Colonic mucosa (tissue), 4 donors: ENCODE results near the gene EFCAB11. TPM values are rescaled to one million over a fixed set of nuclear protein-coding genes. Genes with fewer than 3 reads are reported as not detected.

Experiments used
- DNase-seq: peaks from one replicate; pipeline ENCODE4 v3.0.0-alpha.2; 2020
- H3K27ac ChIP-seq: fragments of 200-600 bp; one replicate; pipeline ENCODE4 v1.8.0; 2021
- H3K27me3 ChIP-seq: fragments of 200-600 bp; one replicate; pipeline ENCODE4 v1.8.0; 2021
- H3K36me3 ChIP-seq: fragments of 200-600 bp; one replicate; pipeline ENCODE4 v1.8.0; 2021
- H3K4me1 ChIP-seq: fragments of 200-600 bp; one replicate; pipeline ENCODE4 v1.8.0; 2021; ENCODE audit warnings: mild to moderate bottlenecking
- H3K4me3 ChIP-seq: fragments of 200-600 bp; one replicate; pipeline ENCODE4 v1.8.0; 2021
- H3K9ac ChIP-seq, 2 donors: one replicate each; pipeline ENCODE4 v1.7.0; 2013; ENCODE audit warnings: control low read depth in 2 of 2, low read depth in 2 of 2, low read length in 2 of 2
- H3K9me3 ChIP-seq: fragments of 200-600 bp; one replicate; pipeline ENCODE4 v1.8.0; 2021
- intact Hi-C: fragments of 100-400 bp; cut with DNase I; formaldehyde crosslinking; loops from one replicate; pipeline ENCODE4 v1.14.1; 2022
- total RNA-seq, 2 donors: library from RNA; stranded (reverse); fragmentation: NEBNext Ultra II Directional in 1 of 2; extraction: Animal tissue kit (Norgen Biotek cat#: 25700) in 1 of 2; gene quantifications; one replicate each; pipeline ENCODE4 v1.2.1, GENCODE V29; 2021
- TF ChIP-seq, protein P1 (sequence below): fragments of 200-600 bp; IDR thresholded peaks from one replicate; pipeline ENCODE4 v1.8.0; 2022; ENCODE audit warnings: antibody characterized with exemption, mild to moderate bottlenecking
- donor health status: healthy.
- donor health status: DM: no; HTN: no; CAD: no.
- donor health status: DM: no; HTN: no; CAD: no.

EFCAB11 gene
- total RNA-seq, 2 donors from 2014 or later, result 12.1 to 14.1 TPM

DNA sequence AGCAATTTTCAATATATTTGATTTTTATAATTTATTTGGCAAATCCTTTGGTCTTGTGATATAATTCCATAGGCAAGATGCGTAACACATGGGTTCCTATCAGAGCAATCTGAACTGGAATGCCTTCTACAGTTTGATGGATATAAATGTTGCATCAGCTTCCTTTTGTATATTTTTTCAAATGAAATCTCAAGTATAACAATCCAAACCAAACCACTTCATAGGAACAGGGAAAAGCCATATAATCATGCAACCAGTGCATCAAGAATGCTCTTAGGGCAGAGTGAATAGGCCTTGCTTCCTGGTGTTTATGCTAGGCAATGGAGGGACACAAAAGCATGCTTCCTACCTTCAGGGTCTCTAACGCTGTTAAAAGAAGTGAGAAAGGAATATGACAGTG, 34.5 kb downstream of the EFCAB11 start:
- Histone ChIP-seq H3K9ac (no peak overlapping the region), H3K27me3 (no peaks in the 10 kb centered on the region), H3K4me3 (no peak overlapping the region), H3K4me1 (no peaks in the 10 kb centered on the region), H3K27ac (no peak overlapping the region), H3K9me3 (no peaks in the 10 kb centered on the region), H3K36me3 (no peaks in the 10 kb centered on the region)
- TF ChIP-seq, protein P1, sequence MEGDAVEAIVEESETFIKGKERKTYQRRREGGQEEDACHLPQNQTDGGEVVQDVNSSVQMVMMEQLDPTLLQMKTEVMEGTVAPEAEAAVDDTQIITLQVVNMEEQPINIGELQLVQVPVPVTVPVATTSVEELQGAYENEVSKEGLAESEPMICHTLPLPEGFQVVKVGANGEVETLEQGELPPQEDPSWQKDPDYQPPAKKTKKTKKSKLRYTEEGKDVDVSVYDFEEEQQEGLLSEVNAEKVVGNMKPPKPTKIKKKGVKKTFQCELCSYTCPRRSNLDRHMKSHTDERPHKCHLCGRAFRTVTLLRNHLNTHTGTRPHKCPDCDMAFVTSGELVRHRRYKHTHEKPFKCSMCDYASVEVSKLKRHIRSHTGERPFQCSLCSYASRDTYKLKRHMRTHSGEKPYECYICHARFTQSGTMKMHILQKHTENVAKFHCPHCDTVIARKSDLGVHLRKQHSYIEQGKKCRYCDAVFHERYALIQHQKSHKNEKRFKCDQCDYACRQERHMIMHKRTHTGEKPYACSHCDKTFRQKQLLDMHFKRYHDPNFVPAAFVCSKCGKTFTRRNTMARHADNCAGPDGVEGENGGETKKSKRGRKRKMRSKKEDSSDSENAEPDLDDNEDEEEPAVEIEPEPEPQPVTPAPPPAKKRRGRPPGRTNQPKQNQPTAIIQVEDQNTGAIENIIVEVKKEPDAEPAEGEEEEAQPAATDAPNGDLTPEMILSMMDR, result no peak
- no peak for DNase-seq
- intact Hi-C loops, result no loop called here

DNA sequence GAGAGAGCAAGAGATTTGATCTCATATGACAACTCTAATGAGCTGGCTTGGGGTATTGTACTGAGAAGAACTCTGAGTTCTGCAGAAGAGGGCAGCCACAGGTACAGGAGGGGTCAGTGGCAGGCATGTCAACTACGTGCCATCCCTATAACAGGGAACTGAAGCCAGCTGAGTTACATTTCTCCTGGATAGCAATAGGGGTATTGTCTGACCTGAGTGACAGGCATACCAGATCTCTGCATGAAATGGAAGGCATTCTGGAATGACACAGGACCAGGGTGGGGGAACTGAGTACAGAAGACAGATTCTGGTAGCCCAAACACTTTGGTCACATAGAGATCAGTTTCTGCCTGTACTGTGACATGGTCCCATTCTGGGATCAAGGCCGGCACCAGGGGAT, 35.8 kb downstream of the EFCAB11 start:
- Histone ChIP-seq H3K4me3 (no peak overlapping the region), H3K27me3 (no peaks in the 10 kb centered on the region), H3K9me3 (no peaks in the 10 kb centered on the region), H3K36me3 (no peaks in the 10 kb centered on the region), H3K27ac (no peak overlapping the region), H3K4me1 (no peaks in the 10 kb centered on the region), H3K9ac (no peak overlapping the region)
- intact Hi-C loops, result loop anchor here (10.0 kb wide), 1 partner anchor 494 kb away; no protein-coding TSS in a partner anchor
- no peak for DNase-seq
- TF ChIP-seq, protein P1, result no peak

DNA sequence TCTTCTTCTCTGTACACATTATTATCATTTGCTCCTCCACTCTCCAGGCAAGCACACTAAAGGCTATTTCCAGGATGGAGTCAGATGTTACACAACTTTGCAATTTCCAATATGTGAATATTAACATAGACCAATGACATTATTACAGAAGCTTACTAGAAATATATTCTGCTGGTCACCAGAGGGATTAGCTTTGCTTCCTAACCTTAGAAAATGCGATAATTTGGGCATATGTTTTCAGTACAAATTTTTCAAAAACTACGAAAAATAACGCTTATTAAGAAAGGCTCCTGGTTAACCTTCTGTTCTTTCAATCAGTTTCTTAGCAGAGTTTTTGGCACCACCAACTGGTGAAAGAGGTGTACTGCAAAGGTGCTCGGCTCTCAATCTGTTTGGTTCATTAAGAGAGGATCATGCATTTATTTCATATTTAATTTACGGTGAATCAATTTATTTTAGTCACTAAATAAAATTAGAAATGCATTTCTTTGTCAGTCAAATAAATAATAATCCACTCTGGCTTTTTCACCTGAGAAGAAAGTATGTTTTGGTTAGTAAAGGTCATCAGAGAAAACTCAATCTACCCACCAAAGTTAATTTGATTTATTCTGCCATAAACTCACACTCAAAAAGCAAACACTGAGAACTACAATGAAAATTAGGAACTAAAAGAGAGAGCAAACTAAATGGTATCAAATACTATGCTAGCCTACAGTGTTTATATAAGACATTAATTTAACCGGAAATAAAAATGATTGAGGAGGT, 39.2 kb downstream of the EFCAB11 start:
- Histone ChIP-seq H3K4me3 (no peak overlapping the region), H3K27ac (no peak overlapping the region), H3K9me3 (no peaks in the 10 kb centered on the region), H3K4me1 (peaks cover 12% of the 10 kb centered on the region), H3K27me3 (no peaks in the 10 kb centered on the region), H3K9ac (no peak overlapping the region), H3K36me3 (no peaks in the 10 kb centered on the region)
- TF ChIP-seq, protein P1, result peak; percentile 95
- intact Hi-C loops, result loop anchor here (10.0 kb wide), 1 partner anchor 490 kb away; no protein-coding TSS in a partner anchor
- DNase-seq, result peak; percentile 60

DNA sequence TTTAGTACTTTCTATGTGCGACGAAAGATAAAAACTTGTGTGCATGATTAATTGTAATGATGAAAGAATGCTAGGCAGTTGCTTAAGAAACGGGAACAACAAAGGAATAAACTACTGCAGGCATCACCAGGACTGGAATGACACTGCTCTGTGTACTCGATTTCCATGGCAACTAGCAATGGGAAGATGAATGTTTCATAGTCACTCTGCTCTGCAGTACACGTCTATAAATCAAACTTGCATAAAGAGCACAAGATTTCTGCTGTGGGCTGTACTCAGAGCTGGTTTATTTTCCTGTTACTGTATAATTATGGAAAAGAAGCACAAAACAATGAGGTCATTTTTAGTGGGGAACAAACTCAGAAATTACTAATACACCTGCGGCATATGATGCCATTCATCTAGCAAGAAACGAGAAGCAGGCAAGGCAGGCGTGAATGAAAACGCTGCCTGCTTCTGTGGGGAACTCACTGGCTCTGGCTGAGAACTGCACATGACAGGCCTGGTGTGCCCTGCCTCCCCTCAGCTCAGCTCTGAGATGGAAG, 41.8 kb downstream of the EFCAB11 start:
- Histone ChIP-seq H3K9me3 (no peaks in the 10 kb centered on the region), H3K36me3 (no peaks in the 10 kb centered on the region), H3K4me3 (no peak overlapping the region), H3K4me1 (peaks cover 12% of the 10 kb centered on the region), H3K9ac (peak overlapping the region in 1 of 2 donors; percentile 42), H3K27me3 (no peaks in the 10 kb centered on the region), H3K27ac (no peak overlapping the region)
- intact Hi-C loops, result loop anchor here (2.0 to 10.0 kb wide), 3 partner anchors 488 to 874 kb away; no protein-coding TSS in a partner anchor
- no peak for DNase-seq
- TF ChIP-seq, protein P1, result no peak

DNA sequence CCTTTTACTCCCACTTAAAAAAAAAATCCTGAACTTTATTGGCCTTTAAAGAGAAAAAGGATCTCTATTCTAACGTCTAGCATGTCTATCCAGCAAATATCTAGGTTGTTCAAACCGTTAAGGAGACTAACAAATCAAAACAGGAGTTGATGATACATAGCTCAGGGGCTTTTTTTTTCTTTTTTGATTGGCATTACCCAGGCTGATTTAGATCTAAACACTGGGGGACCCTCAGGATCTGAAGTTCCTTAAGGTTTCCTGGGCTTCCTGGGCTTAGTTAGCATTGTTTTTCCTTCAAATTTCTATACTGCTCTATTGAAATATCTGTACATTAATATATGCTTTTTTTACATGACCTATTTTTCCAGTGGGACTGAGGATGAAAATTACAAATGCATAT, 42.3 kb downstream of the EFCAB11 start:
- intact Hi-C loops, result loop anchor here (2.0 to 10.0 kb wide), 3 partner anchors 487 to 873 kb away; no protein-coding TSS in a partner anchor
- no peak overlapping the region for H3K9ac ChIP-seq
- H3K27me3 ChIP-seq, result no peaks in the 10 kb centered on the region
- peaks cover 12% of the 10 kb centered on the region for H3K4me1 ChIP-seq
- no peak for DNase-seq
- TF ChIP-seq, protein P1, result no peak
- no peak overlapping the region for H3K4me3 ChIP-seq
- no peaks in the 10 kb centered on the region for H3K36me3 ChIP-seq
- H3K27ac ChIP-seq, result no peak overlapping the region
- no peaks in the 10 kb centered on the region for H3K9me3 ChIP-seq
